Neural progenitor cell (in vitro differentiated cells): ENCODE data around the gene MUC5AC.

Experiments used
- CTCF ChIP-seq: fragments of 200-600 bp; sonication (generic); IDR thresholded peaks from 2 replicates; pipeline ENCODE4 v1.5.1; 2017; ENCODE audit warnings: antibody characterized with exemption, mild to moderate bottlenecking
- EZH2 ChIP-seq: fragments of 200-600 bp; sonication (generic); IDR thresholded peaks from 2 replicates; pipeline ENCODE4 v1.6.1; 2017; ENCODE audit warnings: antibody characterized with exemption, mild to moderate bottlenecking, moderate library complexity
- EZH2phosphoT487 ChIP-seq: fragments of 200-600 bp; sonication (generic); IDR thresholded peaks from 2 replicates; pipeline ENCODE4 v1.6.1; 2017; ENCODE audit warnings: antibody characterized with exemption

- TF ChIP-seq CTCF, result no peak
- TF ChIP-seq EZH2, result no peak
- no peak for TF ChIP-seq EZH2phosphoT487
These were observed 75.7 kb downstream of the MUC5AC start for GRCh38 chr11:1233351-1234053.
